Caco-2 (cell line): ENCODE data around the gene ADAMTS2. TPM values are rescaled to one million over a fixed set of nuclear protein-coding genes. Genes with fewer than 3 reads are reported as not detected.

ENCODE experiments used
- BruUV-seq: library from RNA; stranded (reverse); fragments of 400-500 nt; replicated peaks from 2 replicates; lab custom pipeline; 2021; lab: Mats Ljungman, UMichigan
- CTCF ChIA-PET: fragments of 300-600 bp; sonication (Branson Sonifier 250); formaldehyde crosslinking; loops from one replicate; lab custom pipeline; 2022; ENCODE audit warnings: antibody characterized with exemption; lab: Charles Lee
- POLR2A ChIA-PET: fragments of 300-600 bp; sonication (Branson Sonifier 250); formaldehyde crosslinking; loops from one replicate; lab custom pipeline; 2022; ENCODE audit warnings: antibody characterized with exemption; lab: Charles Lee
- DNase-seq, 2 experiments: peaks; one replicate each; pipeline versions ENCODE4 v3.0.0 to v3.0.0-alpha.2; 2020 to 2022
- H3K27me3 ChIP-seq: replicated peaks from 2 replicates; pipeline ENCODE4 v1.6.0; 2011; ENCODE audit warnings: low read length; ENCODE audit not compliant: control insufficient read depth, insufficient read depth
- H3K36me3 ChIP-seq: 2 replicates; pipeline ENCODE4 v1.5.1; 2011; ENCODE audit warnings: low read length; ENCODE audit not compliant: control insufficient read depth, insufficient read depth
- H3K4me1 ChIP-seq: fragments of 250-450 bp; sonication (Bioruptor Pico); 2 replicates; pipeline ENCODE4 v1.5.1; 2020; ENCODE audit warnings: mild to moderate bottlenecking
- H3K4me3 ChIP-seq: 2 replicates; pipeline ENCODE4 v1.5.1; 2011; ENCODE audit warnings: low read depth, mild to moderate bottlenecking, control low read depth, low read length
- H3K9me3 ChIP-seq: fragments of 250-450 bp; sonication (Bioruptor Pico); 2 replicates; pipeline ENCODE4 v1.5.1; 2020; ENCODE audit warnings: mild to moderate bottlenecking, moderate library complexity
- H3K27ac Mint-ChIP-seq: one replicate; pipeline ENCODE4 v1.8.0; 2022; ENCODE audit warnings: mixed read lengths; ENCODE audit not compliant: unreplicated experiment
- H3K27me3 Mint-ChIP-seq: one replicate; pipeline ENCODE4 v1.8.0; 2022; ENCODE audit warnings: mixed read lengths; ENCODE audit not compliant: insufficient read depth, unreplicated experiment
- H3K36me3 Mint-ChIP-seq: one replicate; pipeline ENCODE4 v1.8.0; 2022; ENCODE audit warnings: mild to moderate bottlenecking, mixed read lengths; ENCODE audit not compliant: insufficient read depth, unreplicated experiment
- H3K4me1 Mint-ChIP-seq: one replicate; pipeline ENCODE4 v1.8.0; 2022; ENCODE audit warnings: low read depth, mixed read lengths; ENCODE audit not compliant: unreplicated experiment
- H3K4me3 Mint-ChIP-seq: one replicate; pipeline ENCODE4 v1.8.0; 2022; ENCODE audit warnings: mild to moderate bottlenecking, moderate library complexity, mixed read lengths; ENCODE audit not compliant: unreplicated experiment
- H3K9me3 Mint-ChIP-seq: one replicate; pipeline ENCODE4 v1.8.0; 2022; ENCODE audit warnings: mixed read lengths; ENCODE audit not compliant: unreplicated experiment
- intact Hi-C: fragments of 100-400 bp; cut with micrococcal nuclease; formaldehyde crosslinking; loops from one replicate; pipeline ENCODE4 v1.10.0; 2022; ENCODE audit not compliant: unreplicated experiment
- total RNA-seq: library from RNA; stranded (reverse); gene quantifications from 2 replicates; pipeline ENCODE4 v1.2.3, GENCODE V29; 2022
- TF ChIP-seq, protein P1 (sequence below), 2 experiments: fragments of 200-600 bp in 1 of 2; IDR thresholded peaks; 1 replicate in 1 of 2; 2 replicates in 1 of 2; pipeline versions ENCODE4 v1.5.1 to v1.8.0; 2011 to 2022; ENCODE audit warnings: antibody characterized with exemption in 1 of 2, control low read depth in 1 of 2, inconsistent platforms in 1 of 2, low read depth in 1 of 2, low read length in 1 of 2, mild to moderate bottlenecking in 1 of 2, moderate library complexity in 1 of 2; ENCODE audit not compliant: insufficient read depth in 1 of 2, severe bottlenecking in 1 of 2, unreplicated experiment in 1 of 2

The ADAMTS2 gene
- total RNA-seq, 1 experiment from 2014 or later, result 0.05 TPM

DNA sequence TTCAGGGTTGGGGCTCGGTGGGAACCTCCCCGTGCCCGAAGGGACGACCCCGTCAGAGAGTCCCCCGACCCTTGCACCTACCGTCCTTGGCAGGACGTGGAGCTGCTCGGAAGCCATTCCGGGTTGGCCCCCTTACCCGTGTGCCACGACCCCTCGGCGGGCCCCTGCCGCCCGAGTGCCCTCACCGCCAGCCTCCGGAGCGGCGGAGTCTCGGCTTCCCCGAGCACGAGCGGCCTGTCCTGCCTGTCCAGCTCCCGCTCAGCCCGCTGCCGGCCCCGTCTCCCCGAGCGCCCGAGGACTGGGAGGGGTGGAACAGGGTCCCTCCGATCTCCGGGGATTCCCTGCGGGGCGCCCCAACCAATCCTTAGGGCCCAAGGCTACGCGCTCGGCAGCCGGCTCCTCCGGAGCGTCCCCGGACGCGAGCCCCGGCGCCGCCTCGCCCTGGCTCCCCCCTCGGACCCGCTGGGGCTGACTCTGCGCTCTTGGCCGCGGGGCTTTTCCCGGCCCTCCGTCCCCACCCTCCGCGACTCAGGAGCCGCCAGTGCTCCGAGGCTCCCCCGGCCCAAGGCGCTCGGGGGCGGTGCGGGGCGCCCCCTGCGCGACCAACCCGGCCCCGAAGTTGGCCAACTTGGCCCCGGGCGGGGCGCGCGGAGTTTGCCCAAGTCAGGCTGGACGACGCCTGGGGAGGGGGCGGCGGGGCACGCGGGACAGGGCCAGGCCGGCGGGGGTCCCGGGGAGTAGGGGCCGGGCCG, 654 bp downstream of the ADAMTS2 start:
- no TSS peak for BruUV-seq
- no peaks in the 10 kb centered on the region for H3K36me3 ChIP-seq
- H3K36me3 Mint-ChIP-seq, result no peaks in the 10 kb centered on the region
- peaks cover 28% of the 10 kb centered on the region for H3K27me3 Mint-ChIP-seq
- DNase-seq, result no peak
- CTCF ChIA-PET, result no interaction called here
- no peaks in the 10 kb centered on the region for H3K27me3 ChIP-seq
- no peak overlapping the region for H3K4me3 ChIP-seq
- H3K4me3 Mint-ChIP-seq, result no peak overlapping the region
- TF ChIP-seq, protein P1, sequence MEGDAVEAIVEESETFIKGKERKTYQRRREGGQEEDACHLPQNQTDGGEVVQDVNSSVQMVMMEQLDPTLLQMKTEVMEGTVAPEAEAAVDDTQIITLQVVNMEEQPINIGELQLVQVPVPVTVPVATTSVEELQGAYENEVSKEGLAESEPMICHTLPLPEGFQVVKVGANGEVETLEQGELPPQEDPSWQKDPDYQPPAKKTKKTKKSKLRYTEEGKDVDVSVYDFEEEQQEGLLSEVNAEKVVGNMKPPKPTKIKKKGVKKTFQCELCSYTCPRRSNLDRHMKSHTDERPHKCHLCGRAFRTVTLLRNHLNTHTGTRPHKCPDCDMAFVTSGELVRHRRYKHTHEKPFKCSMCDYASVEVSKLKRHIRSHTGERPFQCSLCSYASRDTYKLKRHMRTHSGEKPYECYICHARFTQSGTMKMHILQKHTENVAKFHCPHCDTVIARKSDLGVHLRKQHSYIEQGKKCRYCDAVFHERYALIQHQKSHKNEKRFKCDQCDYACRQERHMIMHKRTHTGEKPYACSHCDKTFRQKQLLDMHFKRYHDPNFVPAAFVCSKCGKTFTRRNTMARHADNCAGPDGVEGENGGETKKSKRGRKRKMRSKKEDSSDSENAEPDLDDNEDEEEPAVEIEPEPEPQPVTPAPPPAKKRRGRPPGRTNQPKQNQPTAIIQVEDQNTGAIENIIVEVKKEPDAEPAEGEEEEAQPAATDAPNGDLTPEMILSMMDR (IDR thresholded peaks at IDR 0.05; ENCODE audit: insufficient read depth in 1 of 2, low read depth in 1 of 2, low read length in 1 of 2, severe bottlenecking in 1 of 2, unreplicated experiment in 1 of 2), result no peak
- no peaks in the 10 kb centered on the region for H3K9me3 Mint-ChIP-seq
- H3K27ac Mint-ChIP-seq, result no peak overlapping the region
- no peaks in the 10 kb centered on the region for H3K9me3 ChIP-seq
- H3K4me1 Mint-ChIP-seq, result peaks cover 5% of the 10 kb centered on the region
- POLR2A ChIA-PET, result no interaction called here
- no peaks in the 10 kb centered on the region for H3K4me1 ChIP-seq
- intact Hi-C loops, result no loop called here

DNA sequence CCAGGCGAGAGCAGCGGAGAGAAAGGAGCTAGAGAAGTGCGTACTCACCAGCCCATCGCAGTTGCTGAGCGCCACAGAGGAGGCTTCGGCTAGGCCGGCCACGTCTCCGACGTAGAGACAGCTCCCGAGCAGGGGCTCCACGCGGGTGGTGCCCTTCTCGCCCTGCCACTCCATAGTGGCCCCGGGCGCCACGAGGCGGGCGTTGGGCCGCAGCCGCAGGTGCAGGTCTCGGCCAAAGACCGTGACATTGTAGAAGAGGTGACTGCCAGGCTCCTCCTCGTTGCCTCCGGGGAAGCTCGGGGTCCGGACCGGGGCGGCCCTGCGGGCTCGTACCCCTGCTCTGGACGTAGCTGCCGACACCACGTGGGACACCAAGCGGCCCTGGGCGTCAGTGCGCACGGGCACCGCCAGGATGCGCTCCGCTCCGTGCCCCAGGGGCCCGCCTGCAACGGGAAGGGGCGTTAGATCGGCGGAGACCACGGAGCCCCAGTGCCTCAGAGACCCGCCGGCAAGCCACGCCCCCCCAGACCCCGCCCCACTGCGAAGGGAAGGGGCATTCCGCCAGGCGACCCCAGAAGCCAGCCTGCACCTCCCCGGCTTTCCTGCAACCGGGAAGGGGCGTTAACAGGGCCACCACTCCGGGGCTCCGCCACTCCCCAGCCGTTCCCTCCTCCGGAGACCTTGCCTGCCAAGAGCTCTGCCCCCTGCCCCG, 1.4 kb downstream of the ADAMTS2 start:
- Mint-ChIP-seq H3K36me3 (no peaks in the 10 kb centered on the region), H3K27me3 (peaks cover 28% of the 10 kb centered on the region), H3K9me3 (no peaks in the 10 kb centered on the region), H3K27ac (no peak overlapping the region), H3K4me3 (no peak overlapping the region), H3K4me1 (peaks cover 5% of the 10 kb centered on the region)
- POLR2A ChIA-PET, result no interaction called here
- intact Hi-C loops, result no loop called here
- BruUV-seq, result no TSS peak
- Histone ChIP-seq H3K4me3 (no peak overlapping the region), H3K9me3 (no peaks in the 10 kb centered on the region), H3K4me1 (no peaks in the 10 kb centered on the region), H3K36me3 (no peaks in the 10 kb centered on the region), H3K27me3 (no peaks in the 10 kb centered on the region)
- no peak for DNase-seq
- TF ChIP-seq, protein P1 (IDR thresholded peaks at IDR 0.05; ENCODE audit: insufficient read depth in 1 of 2, low read depth in 1 of 2, low read length in 1 of 2, severe bottlenecking in 1 of 2, unreplicated experiment in 1 of 2), result no peak
- CTCF ChIA-PET, result no interaction called here

DNA sequence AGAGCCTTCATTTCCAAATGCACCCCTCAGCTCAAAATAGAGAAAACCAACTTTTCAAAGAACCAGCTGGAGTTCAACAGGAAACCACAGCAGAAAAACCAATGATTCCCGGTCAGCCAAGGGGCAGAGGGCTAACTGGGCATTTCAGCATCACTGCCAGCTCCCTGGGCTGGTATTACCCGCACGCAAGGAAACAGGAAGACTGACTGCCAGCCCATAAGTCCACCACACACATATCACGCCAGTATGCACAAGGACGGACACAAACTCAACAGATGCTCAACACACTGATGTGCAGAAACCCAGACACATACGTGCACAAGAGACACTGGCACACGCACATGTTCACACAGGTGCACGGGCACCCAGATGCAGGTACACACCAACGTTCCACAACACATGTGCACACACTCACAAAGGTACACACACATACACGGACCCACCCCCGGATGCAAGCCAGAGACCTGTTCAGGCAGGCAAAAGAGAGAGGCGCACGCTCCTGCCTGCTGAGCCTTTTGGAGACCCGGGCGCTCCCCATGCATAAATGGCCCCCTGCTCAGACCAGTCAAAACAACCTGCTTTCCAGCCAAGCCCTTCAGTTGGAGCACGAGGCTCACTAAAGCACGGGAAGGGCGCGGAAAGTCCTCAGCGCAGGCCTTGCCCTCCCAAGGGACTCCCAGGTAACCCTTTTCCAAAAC, 2.1 kb downstream of the ADAMTS2 start:
- BruUV-seq, result no TSS peak
- Mint-ChIP-seq H3K27me3 (peaks cover 25% of the 10 kb centered on the region), H3K27ac (no peak overlapping the region), H3K9me3 (no peaks in the 10 kb centered on the region), H3K36me3 (no peaks in the 10 kb centered on the region), H3K4me1 (peaks cover 5% of the 10 kb centered on the region), H3K4me3 (no peak overlapping the region)
- POLR2A ChIA-PET, result no interaction called here
- DNase-seq, result no peak
- no peaks in the 10 kb centered on the region for H3K27me3 ChIP-seq
- intact Hi-C loops, result no loop called here
- CTCF ChIA-PET, result no interaction called here
- no peaks in the 10 kb centered on the region for H3K36me3 ChIP-seq
- TF ChIP-seq, protein P1 (IDR thresholded peaks at IDR 0.05; ENCODE audit: insufficient read depth in 1 of 2, low read depth in 1 of 2, low read length in 1 of 2, severe bottlenecking in 1 of 2, unreplicated experiment in 1 of 2), result no peak
- H3K4me1 ChIP-seq, result no peaks in the 10 kb centered on the region
- no peak overlapping the region for H3K4me3 ChIP-seq
- H3K9me3 ChIP-seq, result no peaks in the 10 kb centered on the region
